Measurements from ENCODE around the gene MUC13. TPM values are rescaled to one million over a fixed set of nuclear protein-coding genes. Genes with fewer than 3 reads are reported as not detected.

Gene MUC13
- total RNA-seq, 1 experiment from 2014 or later = not detected

GRCh38 chr3:124976383-124976782 lies 41.8 kb upstream of the MUC13 start:
- no peaks in the 10 kb centered on the region for H3K4me1 ChIP-seq (ENCODE audit: insufficient read depth, low read length)
- Mint-ChIP-seq H3K27ac (no peak overlapping the region), H3K9me3 (peaks cover 0 to 3% of the 10 kb centered on the region in 2 experiments; a peak in 1 of 5 replicates), H3K4me1 (no peaks in the 10 kb centered on the region), H3K4me3 (no peak overlapping the region), H3K36me3 (ENCODE audit: insufficient read depth in 1 of 3, low read depth in 3 of 3) (peaks cover 17 to 19% (median 18%) of the 10 kb centered on the region in 3 experiments; a peak in 6 of 7 replicates), H3K27me3 (ENCODE audit: low read depth) (no peaks in the 10 kb centered on the region)
- no peaks in the 10 kb centered on the region for H3K79me2 ChIP-seq (ENCODE audit: insufficient read depth, low read length)
- no peak overlapping the region for H2BK15ac ChIP-seq (ENCODE audit: low read depth, low read length)
- no peak overlapping the region for H3K27ac ChIP-seq (ENCODE audit: insufficient read length, low read depth, low read length)
- H3T11ph ChIP-seq (ENCODE audit: low read length) = no peak overlapping the region
- no peak for DNase-seq
- H3K23ac ChIP-seq (ENCODE audit: insufficient read length, low read depth, low read length) = no peak overlapping the region
- no peak for TF ChIP-seq CTCF (conservative IDR thresholded peaks at IDR 0.05)
- no peak overlapping the region for H2AK5ac ChIP-seq (ENCODE audit: insufficient read length, low read length)
- no peaks in the 10 kb centered on the region for H3K9me3 ChIP-seq (ENCODE audit: control insufficient read depth, low read depth, low read length)
- H2AFZ ChIP-seq (ENCODE audit: low read length) = no peak overlapping the region
- H3K27me3 ChIP-seq (ENCODE audit: insufficient read depth, low read length) = no peaks in the 10 kb centered on the region
- no peak overlapping the region for H3K4ac ChIP-seq (ENCODE audit: low read depth, low read length)
- H4K91ac ChIP-seq (ENCODE audit: insufficient read length, low read depth, low read length) = no peak overlapping the region
- WGBS (ENCODE audit: extremely low coverage, insufficient read length, low lambda C conversion rate) = no CpG with 5 or more reads among the region's 6 CpGs
- H4K5ac ChIP-seq (ENCODE audit: insufficient read length, low read depth, low read length) = no peak overlapping the region
- H3K56ac ChIP-seq (ENCODE audit: insufficient read length, low read depth, low read length) = no peak overlapping the region
- no peak overlapping the region for H2BK20ac ChIP-seq (ENCODE audit: low read depth, low read length, poor library complexity, severe bottlenecking)
- H3K9ac ChIP-seq (ENCODE audit: extremely low read depth, insufficient read length, low read length) = no peak overlapping the region
- H3K23me2 ChIP-seq (ENCODE audit: insufficient read length, low read depth, low read length, poor library complexity, severe bottlenecking) = no peaks in the 10 kb centered on the region
- no peaks in the 10 kb centered on the region for H4K20me1 ChIP-seq (ENCODE audit: control insufficient read depth, insufficient read depth, insufficient read length)
- H3K14ac ChIP-seq (ENCODE audit: insufficient read depth, low read length) = no peak overlapping the region
- no peak overlapping the region for H4K8ac ChIP-seq (replicated peaks; ENCODE audit: insufficient read length, low read depth, low read length)
- H2BK5ac ChIP-seq (ENCODE audit: insufficient read length, low read length) = no peak overlapping the region
- H3K18ac ChIP-seq (ENCODE audit: insufficient read length, low read depth, low read length) = no peak overlapping the region
- H2BK12ac ChIP-seq (ENCODE audit: insufficient read length, low read depth, low read length) = no peak overlapping the region
- no peak overlapping the region for H2BK120ac ChIP-seq (ENCODE audit: low read depth, low read length, poor library complexity, severe bottlenecking)
- no peak overlapping the region for H3K4me2 ChIP-seq (ENCODE audit: insufficient read depth, insufficient read length, low read length)
- no peaks in the 10 kb centered on the region for H3K79me1 ChIP-seq (ENCODE audit: insufficient read depth, low read depth, low read length, poor library complexity, severe bottlenecking)
